Hepatocyte (in vitro differentiated cells): ENCODE data around the gene DGKG.

ENCODE experiments used
- CTCF ChIP-seq: fragments of 200-600 bp; sonication (generic); IDR thresholded peaks from 2 replicates; pipeline ENCODE4 v1.5.1; 2016; ENCODE audit warnings: antibody characterized with exemption, mild to moderate bottlenecking; ENCODE audit not compliant: poor library complexity
- EZH2 ChIP-seq: fragments of 200-600 bp; sonication (generic); IDR thresholded peaks from 2 replicates; pipeline ENCODE4 v1.6.1; 2016; ENCODE audit warnings: antibody characterized with exemption, mild to moderate bottlenecking, borderline replicate concordance
- EZH2phosphoT487 ChIP-seq: fragments of 200-600 bp; sonication (generic); IDR thresholded peaks from one replicate; pipeline ENCODE4 v1.6.1; 2018; ENCODE audit warnings: antibody characterized with exemption, mild to moderate bottlenecking, low read depth, moderate library complexity; ENCODE audit not compliant: unreplicated experiment, severe bottlenecking

- no peak for TF ChIP-seq CTCF
- TF ChIP-seq EZH2phosphoT487 = no peak
- TF ChIP-seq EZH2 = no peak
Measured at GRCh38 chr3:186213946-186214345, 148.1 kb downstream of the DGKG start.
